GM12892 (cell line): Measurements from ENCODE around the gene KIDINS220.

Experiments used
- POLR2A ChIP-seq: IDR thresholded peaks from 2 replicates; pipeline ENCODE4 v1.6.1; 2011; ENCODE audit warnings: low read depth, low read length, control low read depth
- POLR2AphosphoS5 ChIP-seq: IDR thresholded peaks from 2 replicates; pipeline ENCODE4 v1.6.1; 2011; ENCODE audit warnings: low read depth, low read length, control low read depth

DNA sequence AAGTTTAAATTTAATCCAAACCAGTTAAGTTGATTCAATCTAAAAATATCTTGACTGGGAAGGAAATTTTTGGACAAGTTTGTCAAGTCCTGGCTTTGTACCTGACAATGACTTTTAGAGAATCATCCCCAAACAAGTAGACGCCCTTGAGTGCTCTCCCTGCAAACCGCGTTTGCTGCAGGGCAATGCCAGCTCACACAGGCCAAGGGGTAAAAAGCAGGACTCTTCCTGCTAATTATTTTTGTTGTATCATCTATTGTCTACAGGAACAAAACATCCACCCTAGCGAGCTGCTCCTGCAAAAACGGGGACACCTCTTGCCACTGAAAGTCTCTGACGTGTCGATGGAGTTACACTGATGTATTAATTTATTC lies 144.6 kb downstream of the KIDINS220 start:
- TF ChIP-seq POLR2A (no peak), POLR2AphosphoS5 (no peak)
